Measurements from ENCODE around the gene TP53I3. TPM values are rescaled to one million over a fixed set of nuclear protein-coding genes. Genes with fewer than 3 reads are reported as not detected.
A peak's percentile ranks its signal among the peaks of the same experiment; 100 is the strongest.

The TP53I3 gene
- total RNA-seq, 1 donor from 2014 or later: 38.3 TPM

DNA sequence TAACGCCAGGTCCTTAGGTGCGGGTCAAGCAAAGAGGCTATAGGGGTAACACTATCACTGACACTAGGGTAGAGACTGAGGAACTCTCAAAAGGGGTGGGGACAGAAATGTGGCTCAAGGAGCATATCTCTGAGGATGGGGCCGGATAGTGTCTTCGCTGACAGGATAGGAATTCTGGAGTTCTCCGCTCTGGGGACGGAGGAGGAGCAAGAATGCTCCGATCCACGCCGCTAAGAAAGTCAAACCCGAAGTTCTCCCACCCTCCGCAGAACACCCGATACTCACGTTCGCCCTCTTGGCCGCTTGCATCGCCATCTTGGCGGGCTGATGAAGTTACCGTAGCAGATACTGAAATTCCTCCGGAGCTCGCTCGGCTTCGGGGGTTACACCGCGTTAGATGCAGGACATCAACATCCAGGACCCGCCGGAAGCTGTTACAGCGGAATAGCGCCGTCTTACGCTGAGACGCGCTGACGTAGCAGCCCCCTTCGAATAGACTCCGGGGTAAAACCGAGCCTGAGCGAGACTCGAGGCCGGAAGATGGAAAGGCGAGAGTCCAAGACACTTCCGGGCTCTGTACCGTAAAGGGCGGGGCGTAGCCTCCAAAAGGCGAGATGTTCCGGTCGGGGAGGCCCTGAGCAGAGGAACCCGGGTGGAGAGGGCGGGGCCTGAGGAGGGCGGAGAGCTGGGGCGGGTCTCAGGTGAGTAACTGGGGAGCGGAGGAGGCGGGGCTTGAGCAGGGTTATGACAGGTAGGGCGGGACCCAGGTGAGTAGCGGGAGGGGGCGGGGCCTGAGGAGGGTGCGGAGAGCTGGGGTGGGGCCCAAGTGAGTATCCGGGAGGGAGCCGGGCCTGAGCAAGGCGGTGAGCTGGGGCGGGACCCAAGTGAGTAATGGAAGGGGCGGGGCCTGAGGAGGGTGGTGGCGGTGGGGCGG is 8.5 kb downstream of the TP53I3 start, which contains the start of gene SF3B6:
Gene SF3B6, minus strand, starts transcription at position 412 of the 934 bp plus-strand sequence. Its CDS starts 97 bp downstream, at position 315.
- DNase-seq (ENCODE audit: low read depth, low spot score): peak; percentile 90
- Mint-ChIP-seq H3K4me1 (peaks cover 31% of the 10 kb centered on the region), H3K9me3 (no peaks in the 10 kb centered on the region), H3K27me3 (ENCODE audit: low read depth) (no peaks in the 10 kb centered on the region), H3K4me3 (peak within 1 kb of the TSS; percentile 97), H3K36me3 (ENCODE audit: low read depth) (peaks cover 6% of the 10 kb centered on the region), H3K27ac (ENCODE audit: unreplicated experiment) (peak within 1 kb of the TSS; percentile 97)
- TF ChIP-seq CTCF (conservative IDR thresholded peaks at IDR 0.05): no peak

DNA sequence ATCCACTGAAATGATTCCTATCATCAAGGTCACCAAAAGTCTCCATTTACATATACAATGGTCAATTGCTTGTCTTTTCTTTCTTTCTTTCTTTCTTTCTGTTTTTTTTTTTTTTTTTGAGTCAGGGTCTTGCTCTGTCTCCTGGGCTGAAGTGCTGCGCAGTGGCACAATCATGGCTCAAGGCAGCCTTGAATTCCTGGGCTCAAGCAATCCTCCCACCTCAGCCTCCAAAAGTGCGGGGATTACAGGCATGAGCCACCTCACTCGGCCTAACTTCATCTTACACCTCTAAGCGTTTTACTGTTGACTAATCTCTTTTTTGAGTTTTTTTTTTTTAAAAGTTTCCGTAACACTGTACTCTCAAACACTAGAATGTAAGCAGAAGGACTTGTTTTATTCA is 9.4 kb downstream of the TP53I3 start:
- Mint-ChIP-seq H3K27me3 (ENCODE audit: low read depth) (no peaks in the 10 kb centered on the region), H3K4me3 (peak overlapping the region; percentile 97), H3K27ac (ENCODE audit: unreplicated experiment) (no peak overlapping the region), H3K9me3 (no peaks in the 10 kb centered on the region), H3K36me3 (ENCODE audit: low read depth) (peaks cover 6% of the 10 kb centered on the region), H3K4me1 (peaks cover 30% of the 10 kb centered on the region)
- no peak for DNase-seq (ENCODE audit: low read depth, low spot score)
- TF ChIP-seq CTCF (conservative IDR thresholded peaks at IDR 0.05): no peak

GRCh38 chr2:24073816-24074215 is 10.8 kb downstream of the TP53I3 start:
- H3K27ac Mint-ChIP-seq (ENCODE audit: unreplicated experiment): no peak overlapping the region
- H3K36me3 Mint-ChIP-seq (ENCODE audit: low read depth): no peaks in the 10 kb centered on the region
- peak overlapping the region; percentile 97 for H3K4me3 Mint-ChIP-seq
- no peaks in the 10 kb centered on the region for H3K9me3 Mint-ChIP-seq
- H3K4me1 Mint-ChIP-seq: peaks cover 30% of the 10 kb centered on the region
- DNase-seq (ENCODE audit: low read depth, low spot score): no peak
- TF ChIP-seq CTCF (conservative IDR thresholded peaks at IDR 0.05): no peak
- no peaks in the 10 kb centered on the region for H3K27me3 Mint-ChIP-seq (ENCODE audit: low read depth)

GRCh38 chr2:24072259-24072658 is 12.4 kb downstream of the TP53I3 start:
- H3K27me3 Mint-ChIP-seq (ENCODE audit: low read depth): no peaks in the 10 kb centered on the region
- TF ChIP-seq CTCF (conservative IDR thresholded peaks at IDR 0.05): no peak
- DNase-seq (ENCODE audit: low read depth, low spot score): no peak
- peaks cover 3% of the 10 kb centered on the region for H3K36me3 Mint-ChIP-seq (ENCODE audit: low read depth)
- H3K27ac Mint-ChIP-seq (ENCODE audit: unreplicated experiment): no peak overlapping the region
- H3K9me3 Mint-ChIP-seq: no peaks in the 10 kb centered on the region
- peak overlapping the region; percentile 70 for H3K4me3 Mint-ChIP-seq
- H3K4me1 Mint-ChIP-seq: peaks cover 22% of the 10 kb centered on the region

DNA sequence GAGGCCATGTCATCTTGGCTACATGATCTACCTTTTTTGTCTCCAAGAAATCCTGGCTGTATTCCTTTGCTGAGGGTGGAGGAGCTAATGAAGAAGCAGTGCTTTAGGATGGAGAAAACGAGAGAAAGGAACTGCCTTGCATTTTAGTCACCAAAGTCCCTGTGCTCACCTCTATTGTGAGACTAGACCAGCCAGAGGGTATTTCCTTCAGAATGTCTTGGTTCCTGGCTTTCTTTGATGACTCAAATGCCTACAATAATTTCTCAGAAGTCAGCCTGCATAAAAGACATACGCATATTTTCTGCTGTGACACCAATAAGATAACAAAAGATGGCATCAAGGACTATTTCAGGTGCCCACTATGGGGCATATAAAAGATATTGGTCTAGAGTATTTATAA is 19.3 kb downstream of the TP53I3 start:
- Mint-ChIP-seq H3K27ac (ENCODE audit: unreplicated experiment) (no peak overlapping the region), H3K36me3 (ENCODE audit: low read depth) (peaks cover 3% of the 10 kb centered on the region), H3K27me3 (ENCODE audit: low read depth) (no peaks in the 10 kb centered on the region), H3K4me3 (no peak overlapping the region), H3K4me1 (no peaks in the 10 kb centered on the region), H3K9me3 (no peaks in the 10 kb centered on the region)
- no peak for DNase-seq (ENCODE audit: low read depth, low spot score)
- no peak for TF ChIP-seq CTCF (conservative IDR thresholded peaks at IDR 0.05)

Measured in neural crest cell (in vitro differentiated cells).